ENCODE measurements around the gene CLTRN. TPM values are rescaled to one million over a fixed set of nuclear protein-coding genes. Genes with fewer than 3 reads are reported as not detected.
A peak's percentile ranks its signal among the peaks of the same experiment; 100 is the strongest.
"Not testable (repeated sequence)": the region's sequence is repeated elsewhere in the genome, so short reads cannot be mapped to it uniquely, and the experiment has no call there.

CLTRN gene
- total and polyA plus RNA-seq, 5 experiments from 2014 or later: 0.68 to 1.1 (median 0.83) TPM

- no peaks in the 10 kb centered on the region for H3K27me3 Mint-ChIP-seq
- H3K36me3 Mint-ChIP-seq: peaks cover 0 to 5% (median 0%) of the 10 kb centered on the region in 3 donors
- H3K9me3 Mint-ChIP-seq: no peaks in the 10 kb centered on the region
- H3K4me1 Mint-ChIP-seq: peaks cover 2 to 25% (median 13%) of the 10 kb centered on the region in 4 donors
- POLR2A ChIA-PET: interaction anchor here (1.0 kb wide), 1 partner anchor 112 kb away, joined by 3 read pairs; the partner anchor contains the start of gene ZRSR2
- DNase-seq (no peak), ATAC-seq (no peak)
- H3K4me3 Mint-ChIP-seq: peak overlapping the region in 1 of 10 donors; percentile 62
- H3K27ac Mint-ChIP-seq: peak overlapping the region in 2 of 10 donors; percentile 17 to 68
These were observed 13.7 kb upstream of the CLTRN start for GRCh38 chrX:15678339-15678738.

- Mint-ChIP-seq H3K27me3 (no peaks in the 10 kb centered on the region), H3K36me3 (peaks cover 0 to 5% (median 0%) of the 10 kb centered on the region in 3 donors), H3K4me1 (peaks cover 2 to 25% (median 13%) of the 10 kb centered on the region in 4 donors), H3K9me3 (no peaks in the 10 kb centered on the region), H3K4me3 (no peak overlapping the region), H3K27ac (peak overlapping the region in 4 of 10 donors; percentile 6 to 65 (median 38))
- POLR2A ChIA-PET: interaction anchor here (0.8 to 3.1 kb wide), 2 partner anchors 61 to 74 kb away, joined by 3 to 17 read pairs; partner anchors contain the start of gene CA5B
- no peak for ATAC-seq
- DNase-seq: no peak
These were observed 12.3 kb upstream of the CLTRN start for GRCh38 chrX:15676886-15677285.

GRCh38 chrX:15675490-15675921 is 10.9 kb upstream of the CLTRN start:
- Mint-ChIP-seq H3K27ac (no peak overlapping the region), H3K4me1 (peaks cover 2 to 20% (median 11%) of the 10 kb centered on the region in 4 donors)
- POLR2A ChIA-PET: interaction anchor here (0.5 to 3.1 kb wide), 5 partner anchors 63 to 1038 kb away, joined by 3 to 17 read pairs (median 6); partner anchors contain the start of genes AP1S2, CA5B and ZRSR2

GRCh38 chrX:15674841-15675489 is 10.4 kb upstream of the CLTRN start:
- H3K9me3 Mint-ChIP-seq: no peaks in the 10 kb centered on the region
- no peak overlapping the region for H3K4me3 Mint-ChIP-seq
- peak; percentile 83 to 84 for ATAC-seq
- H3K27ac Mint-ChIP-seq: no peak overlapping the region
- H3K27me3 Mint-ChIP-seq: no peaks in the 10 kb centered on the region
- H3K36me3 Mint-ChIP-seq: no peaks in the 10 kb centered on the region
- peaks cover 0 to 16% (median 7%) of the 10 kb centered on the region in 4 donors for H3K4me1 Mint-ChIP-seq
- DNase-seq: peak; percentile 70 to 100 (median 87)
- POLR2A ChIA-PET: interaction anchor here (0.5 to 3.1 kb wide), 5 partner anchors 63 to 1038 kb away, joined by 3 to 17 read pairs (median 6); partner anchors contain the start of genes AP1S2, CA5B and ZRSR2

More at GRCh38 chrX:15675490-15675921, 10.9 kb upstream of the CLTRN start:
- DNase-seq (peak in 9 of 10 donors; percentile 66 to 99 (median 80)), ATAC-seq (peak; percentile 66 to 68)
- Mint-ChIP-seq H3K9me3 (no peaks in the 10 kb centered on the region), H3K4me3 (no peak overlapping the region), H3K36me3 (peaks cover 0 to 1% (median 0%) of the 10 kb centered on the region in 3 donors), H3K27me3 (no peaks in the 10 kb centered on the region)

- ATAC-seq: no peak
- H3K27me3 Mint-ChIP-seq: no peaks in the 10 kb centered on the region
- H3K4me1 Mint-ChIP-seq: peaks cover 0 to 16% (median 5%) of the 10 kb centered on the region in 4 donors
- POLR2A ChIA-PET: interaction anchor here (1.0 to 3.1 kb wide), 3 partner anchors 64 to 181 kb away, joined by 4 to 17 read pairs (median 7); partner anchors contain the start of genes AP1S2, CA5B and ZRSR2
- DNase-seq: no peak
- H3K4me3 Mint-ChIP-seq: no peak overlapping the region
- H3K27ac Mint-ChIP-seq: no peak overlapping the region
- H3K36me3 Mint-ChIP-seq: no peaks in the 10 kb centered on the region
- H3K9me3 Mint-ChIP-seq: no peaks in the 10 kb centered on the region
These were observed 9.9 kb upstream of the CLTRN start for GRCh38 chrX:15674514-15674840.

- DNase-seq (no peak), ATAC-seq (no peak)
- peaks cover 0 to 16% (median 5%) of the 10 kb centered on the region in 4 donors for H3K4me1 Mint-ChIP-seq
- H3K27ac Mint-ChIP-seq: no peak overlapping the region
- no peaks in the 10 kb centered on the region for H3K36me3 Mint-ChIP-seq
- no peaks in the 10 kb centered on the region for H3K9me3 Mint-ChIP-seq
- POLR2A ChIA-PET: interaction anchor here (1.8 to 3.1 kb wide), 2 partner anchors 64 to 181 kb away, joined by 7 to 17 read pairs; partner anchors contain the start of genes AP1S2 and CA5B
- H3K27me3 Mint-ChIP-seq: no peaks in the 10 kb centered on the region
- no peak overlapping the region for H3K4me3 Mint-ChIP-seq
These were observed 9.4 kb upstream of the CLTRN start for GRCh38 chrX:15673970-15674369.

- DNase-seq (no peak), ATAC-seq (no peak)
- Mint-ChIP-seq H3K4me1 (peaks cover 0 to 13% (median 4%) of the 10 kb centered on the region in 4 donors), H3K27me3 (no peaks in the 10 kb centered on the region), H3K9me3 (no peaks in the 10 kb centered on the region), H3K4me3 (peak overlapping the region in 1 of 10 donors; percentile 15), H3K36me3 (no peaks in the 10 kb centered on the region), H3K27ac (no peak overlapping the region)
- POLR2A ChIA-PET: no interaction called here
These were observed 8.3 kb upstream of the CLTRN start for GRCh38 chrX:15672881-15673280.

GRCh38 chrX:15663439-15663838 is 1.2 kb downstream of the CLTRN start:
- peaks cover 0 to 1% (median 0%) of the 10 kb centered on the region in 4 donors for H3K4me1 Mint-ChIP-seq
- H3K27ac Mint-ChIP-seq: no peak overlapping the region
- DNase-seq (no peak), ATAC-seq (no peak)
- H3K4me3 Mint-ChIP-seq: no peak overlapping the region
- H3K36me3 Mint-ChIP-seq: no peaks in the 10 kb centered on the region
- peaks cover 10 to 23% (median 14%) of the 10 kb centered on the region in 5 donors for H3K27me3 Mint-ChIP-seq
- POLR2A ChIA-PET: no interaction called here
- no peaks in the 10 kb centered on the region for H3K9me3 Mint-ChIP-seq

GRCh38 chrX:15654804-15655203 is 9.8 kb downstream of the CLTRN start:
- H3K9me3 Mint-ChIP-seq, H3K27me3 Mint-ChIP-seq, POLR2A ChIA-PET, H3K27ac Mint-ChIP-seq, DNase-seq, H3K4me3 Mint-ChIP-seq, ATAC-seq, H3K36me3 Mint-ChIP-seq, H3K4me1 Mint-ChIP-seq: not testable (repeated sequence)

GRCh38 chrX:15653961-15654360 is 10.6 kb downstream of the CLTRN start:
- Mint-ChIP-seq H3K27ac (no peak overlapping the region), H3K4me1 (peaks cover 0 to 2% (median 0%) of the 10 kb centered on the region in 4 donors), H3K36me3 (no peaks in the 10 kb centered on the region), H3K27me3 (no peaks in the 10 kb centered on the region), H3K9me3 (no peaks in the 10 kb centered on the region), H3K4me3 (no peak overlapping the region)
- no peak for DNase-seq
- POLR2A ChIA-PET: no interaction called here
- ATAC-seq: no peak

- DNase-seq, H3K27ac Mint-ChIP-seq, H3K36me3 Mint-ChIP-seq, POLR2A ChIA-PET, H3K4me3 Mint-ChIP-seq, H3K9me3 Mint-ChIP-seq, H3K27me3 Mint-ChIP-seq: not testable (repeated sequence)
- peaks cover 3 to 22% (median 17%) of the 10 kb centered on the region in 4 donors for H3K4me1 Mint-ChIP-seq
- ATAC-seq: peak in 1 of 2 donors; percentile 44
These were observed 17.1 kb downstream of the CLTRN start for GRCh38 chrX:15647510-15647909.

- DNase-seq: no peak
- H3K4me3 Mint-ChIP-seq: no peak overlapping the region
- H3K9me3 Mint-ChIP-seq: no peaks in the 10 kb centered on the region
These were observed 18.1 kb downstream of the CLTRN start for GRCh38 chrX:15646543-15646942.

GRCh38 chrX:15646031-15646430 is 18.6 kb downstream of the CLTRN start:
- POLR2A ChIA-PET: no interaction called here
- Mint-ChIP-seq H3K4me1 (peaks cover 3 to 22% (median 17%) of the 10 kb centered on the region in 4 donors), H3K27ac (no peak overlapping the region), H3K9me3 (no peaks in the 10 kb centered on the region), H3K27me3 (no peaks in the 10 kb centered on the region), H3K36me3 (no peaks in the 10 kb centered on the region), H3K4me3 (no peak overlapping the region)
- DNase-seq (no peak), ATAC-seq (no peak)

More at GRCh38 chrX:15646543-15646942, 18.1 kb downstream of the CLTRN start:
- no peak for ATAC-seq
- H3K27ac Mint-ChIP-seq: no peak overlapping the region
- no peaks in the 10 kb centered on the region for H3K36me3 Mint-ChIP-seq
- peaks cover 3 to 22% (median 17%) of the 10 kb centered on the region in 4 donors for H3K4me1 Mint-ChIP-seq
- no peaks in the 10 kb centered on the region for H3K27me3 Mint-ChIP-seq
- POLR2A ChIA-PET: no interaction called here

All from naive thymus-derived CD8-positive, alpha-beta T cell (primary cell).